T-helper 2 cell (primary cell): ENCODE data around the gene PABPN1L.

Source experiments
- DNase-seq, 5 experiments: peaks; one replicate each; pipeline versions ENCODE4 v3.0.0 to v3.0.0-alpha.2; 2012 to 2022

PABPN1L gene

DNA sequence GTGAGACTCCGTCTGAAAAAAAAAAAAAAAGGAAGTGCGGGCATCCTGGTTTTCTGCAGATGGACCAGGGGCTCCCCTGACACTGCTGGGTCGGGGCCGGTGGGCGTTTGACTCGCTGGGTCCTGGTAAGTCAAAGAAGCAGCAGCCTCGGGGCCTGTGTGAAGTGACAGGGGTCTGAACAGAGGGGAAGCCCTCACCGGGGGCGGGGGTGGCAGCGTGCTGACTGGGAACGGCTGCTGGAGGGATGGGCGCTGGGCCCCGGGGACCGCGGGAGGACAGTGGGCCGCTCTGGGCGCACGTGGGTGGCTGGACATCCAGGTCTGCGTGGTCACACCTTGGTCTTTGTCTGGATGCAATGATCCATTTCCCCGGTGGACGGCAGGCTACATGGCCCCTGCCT is 17.9 kb downstream of the PABPN1L start:
- DNase-seq: no peak

DNA sequence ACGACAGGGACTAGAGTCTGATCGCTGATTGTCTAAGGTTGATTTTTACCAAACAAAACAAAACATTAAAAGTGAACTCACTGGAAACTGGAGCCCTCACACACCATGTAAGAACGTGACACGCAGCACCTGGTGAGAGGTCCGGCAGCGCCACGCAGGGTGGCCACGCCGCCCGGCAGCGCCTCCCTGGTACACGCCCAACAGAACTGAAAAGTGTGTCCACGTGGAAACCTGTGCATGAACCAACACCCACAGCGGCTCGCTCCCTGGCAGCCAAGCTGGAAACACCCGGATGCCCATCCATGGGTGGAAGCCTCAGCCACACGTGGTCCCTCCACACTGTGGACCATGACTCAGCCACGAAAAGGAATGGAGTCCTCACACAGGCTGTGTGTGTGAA is 18.8 kb downstream of the PABPN1L start:
- DNase-seq: no peak

DNA sequence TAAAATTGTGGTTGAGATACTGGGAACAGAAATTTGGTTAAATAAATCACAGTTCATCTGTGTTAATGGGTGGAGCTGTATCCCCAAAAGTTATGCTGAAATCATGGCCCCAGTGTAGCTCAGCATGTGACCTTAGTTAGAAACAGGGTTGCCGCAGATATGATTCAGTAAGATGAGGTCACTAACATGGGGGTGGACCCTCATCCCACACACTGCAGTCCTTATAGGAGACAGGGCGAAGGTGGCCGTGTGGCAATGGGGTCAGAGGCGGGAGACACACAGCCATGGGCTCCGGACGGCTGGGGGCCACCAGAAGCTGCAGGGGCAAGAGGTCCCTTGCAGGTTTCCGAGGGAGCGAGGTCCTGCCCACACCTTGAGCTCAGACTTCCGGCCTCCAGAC is 20.4 kb downstream of the PABPN1L start:
- no peak for DNase-seq

- DNase-seq: no peak
Measured at GRCh38 chr16:88844419-88845036, 21.9 kb downstream of the PABPN1L start.

DNA sequence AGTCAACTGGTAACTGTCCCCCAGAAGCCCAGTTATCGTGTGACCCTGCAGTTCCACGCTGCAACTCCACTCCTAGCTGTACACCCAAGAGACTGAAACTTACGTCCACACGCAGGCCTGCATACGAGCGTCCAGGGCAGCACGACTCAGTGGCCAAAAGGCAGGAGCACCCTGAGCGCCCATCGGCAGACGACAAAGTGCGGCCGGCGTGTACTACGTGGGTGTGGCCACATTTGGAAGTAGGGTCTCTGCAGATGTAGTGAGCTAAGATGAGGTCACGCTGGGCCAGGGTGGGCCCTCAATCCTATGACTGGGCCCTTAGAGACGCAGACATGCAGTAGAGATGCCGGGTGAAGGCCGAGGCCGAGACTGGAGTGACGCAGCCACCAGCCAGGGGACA is 23.2 kb downstream of the PABPN1L start:
- DNase-seq: no peak

- no peak for DNase-seq
Measured at GRCh38 chr16:88842806-88843205, 23.7 kb downstream of the PABPN1L start.

DNA sequence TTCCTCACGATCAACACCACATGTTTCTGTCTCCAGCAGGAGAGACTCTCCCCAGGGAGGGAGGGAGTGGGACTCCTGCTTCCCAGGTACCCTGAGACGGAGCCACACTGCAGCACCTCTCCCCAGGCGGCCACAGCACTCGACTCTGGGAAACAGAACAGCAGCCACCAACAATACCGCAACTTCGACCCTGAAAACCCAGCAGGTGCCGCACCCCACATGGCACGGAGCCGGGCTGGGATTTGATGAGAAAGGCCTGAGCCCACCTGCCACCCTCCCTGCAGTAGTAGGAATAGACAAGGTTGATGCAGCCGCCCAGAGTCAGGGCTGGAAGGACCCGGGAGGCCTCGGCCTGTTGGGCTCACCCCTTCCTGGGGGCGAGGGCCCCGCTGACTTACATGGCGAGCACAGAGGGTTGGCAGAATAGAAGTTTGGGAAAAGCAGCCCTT is 24.1 kb downstream of the PABPN1L start:
- no peak for DNase-seq

DNA sequence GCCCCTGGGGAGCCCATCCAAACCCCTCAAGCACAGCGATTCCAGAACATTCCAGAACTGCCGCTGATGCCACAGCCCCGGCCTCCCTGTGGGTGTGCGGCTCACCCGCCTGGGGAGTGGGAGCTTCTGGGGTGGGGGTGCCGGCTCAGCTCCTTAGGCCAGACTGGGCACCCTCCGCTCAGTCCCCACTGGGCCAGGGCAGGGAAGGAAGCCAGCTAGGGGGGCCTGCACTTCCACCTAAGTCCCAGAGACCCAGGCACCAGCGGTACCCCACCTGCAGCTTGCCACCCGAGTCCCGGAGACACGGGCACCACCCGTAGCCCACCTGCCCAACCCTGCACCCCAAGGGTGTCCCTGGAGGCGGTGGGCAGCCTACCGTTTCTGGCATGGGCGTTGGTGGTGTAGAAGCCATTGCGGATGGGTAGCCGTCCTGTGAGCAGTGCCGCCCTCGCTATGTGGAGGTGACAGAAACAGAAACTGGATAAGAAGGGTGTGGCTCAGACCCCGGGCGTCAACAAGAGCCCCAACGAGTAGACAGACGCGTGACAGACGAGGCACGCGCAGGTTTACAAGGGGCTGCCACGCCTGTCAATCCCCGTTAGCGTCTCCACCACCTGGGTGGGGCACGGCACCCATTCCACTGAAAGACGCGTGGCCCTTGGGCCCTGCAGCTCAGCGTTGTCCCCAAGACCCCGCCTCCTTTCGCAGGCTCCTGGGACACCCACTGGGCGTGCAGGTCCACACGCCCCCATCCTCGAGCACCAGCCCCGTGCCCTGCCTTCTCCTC is 24.7 kb downstream of the PABPN1L start:
- peak in 1 of 5 experiments; percentile 18 for DNase-seq

DNA sequence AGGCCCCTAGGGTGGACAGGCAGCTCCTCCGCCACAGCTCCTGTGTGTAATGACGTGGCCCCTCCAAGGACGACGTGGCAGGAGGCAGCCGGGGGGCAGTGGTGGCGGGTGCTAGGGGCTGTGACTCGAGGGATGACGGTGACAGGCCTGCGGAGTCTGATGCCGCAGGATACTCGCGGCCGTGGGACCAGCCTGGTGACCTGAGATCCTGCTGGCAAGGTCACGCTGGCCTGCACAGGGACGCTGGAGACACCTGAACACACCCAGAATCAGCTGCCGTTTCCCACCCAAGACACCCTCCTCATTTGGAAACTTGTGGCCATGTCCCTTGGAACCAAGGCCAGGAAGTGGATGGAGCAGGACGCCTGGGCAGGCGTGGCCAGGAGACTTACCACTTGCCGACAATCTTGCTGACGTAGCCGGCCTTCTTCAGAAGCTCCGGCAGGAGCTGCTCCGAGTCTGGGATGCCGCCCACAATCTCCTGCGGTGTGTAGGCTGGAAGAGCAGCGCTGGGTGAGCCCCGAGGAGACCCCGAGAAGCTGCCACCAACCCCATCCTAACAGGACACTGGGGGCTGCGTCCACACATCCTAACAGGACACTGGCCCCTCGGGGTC is 25.8 kb downstream of the PABPN1L start:
- no peak for DNase-seq

DNA sequence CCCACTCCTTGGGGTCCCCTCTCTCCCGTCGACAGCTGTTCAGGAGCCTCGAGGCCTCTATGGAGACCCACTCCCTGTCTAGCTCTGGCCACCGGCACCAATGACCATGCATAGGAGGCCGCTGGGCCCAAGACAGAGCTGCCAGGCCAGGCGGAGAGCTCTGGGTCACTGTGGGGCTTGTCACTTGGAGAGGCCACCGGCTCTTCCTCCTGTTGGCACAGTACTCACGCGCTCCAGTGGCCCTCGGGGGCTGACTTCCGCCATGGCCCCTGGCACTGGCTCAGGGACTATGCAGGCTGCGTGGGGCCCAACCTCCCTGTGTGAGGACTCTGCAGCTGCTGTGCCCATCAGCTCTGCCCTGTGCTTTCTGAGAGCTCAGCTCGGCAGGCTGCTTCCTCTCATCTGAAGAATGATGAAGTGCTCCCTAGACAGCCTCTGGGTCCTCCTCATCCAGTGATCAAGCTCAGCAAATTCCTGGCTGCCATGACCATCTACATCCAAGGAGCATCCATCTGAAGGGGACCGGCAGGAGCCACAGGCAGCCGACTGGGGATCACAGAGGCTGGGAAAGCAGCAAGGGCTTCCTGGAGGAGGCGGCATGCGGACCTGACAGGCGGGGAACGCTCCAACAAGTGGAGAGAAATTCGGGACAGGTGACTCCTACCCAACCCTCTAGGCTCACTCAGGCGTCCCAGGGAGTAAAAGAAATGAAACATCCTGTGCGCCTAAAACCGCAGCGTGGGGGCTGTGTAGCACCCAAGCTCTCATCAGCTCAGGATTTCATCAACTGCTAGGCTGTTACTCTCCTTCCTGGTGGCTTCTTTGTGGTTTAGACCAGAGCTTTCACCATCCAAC is 26.5 kb downstream of the PABPN1L start:
- no peak for DNase-seq

GRCh38 chr16:88839026-88839529 is 27.4 kb downstream of the PABPN1L start:
- no peak for DNase-seq

- no peak for DNase-seq
Measured at GRCh38 chr16:88838566-88838965, 27.9 kb downstream of the PABPN1L start.

- DNase-seq: no peak
Measured at GRCh38 chr16:88837806-88838205, 28.7 kb downstream of the PABPN1L start.

DNA sequence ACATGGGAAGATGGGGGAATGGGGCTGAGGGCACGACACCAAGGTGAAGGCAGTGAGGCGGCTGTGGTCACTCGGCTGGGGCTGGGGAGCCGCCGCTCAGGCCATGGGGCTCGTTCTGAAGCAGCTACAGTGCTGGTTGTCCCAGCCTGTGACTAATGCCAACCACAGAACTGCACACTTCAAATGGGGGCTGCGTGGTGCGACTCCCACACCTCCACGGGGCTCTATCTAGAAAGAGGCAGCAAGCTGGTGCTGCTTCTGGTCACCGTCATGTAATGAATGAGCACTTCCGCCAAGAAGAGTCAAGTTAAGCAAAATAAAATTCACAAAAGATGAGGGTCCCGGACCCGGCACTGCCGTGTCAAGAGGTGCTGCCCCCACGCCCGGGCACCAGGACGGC is 29.7 kb downstream of the PABPN1L start:
- no peak for DNase-seq

- no peak for DNase-seq
Measured at GRCh38 chr16:88835818-88836217, 30.6 kb downstream of the PABPN1L start.

DNA sequence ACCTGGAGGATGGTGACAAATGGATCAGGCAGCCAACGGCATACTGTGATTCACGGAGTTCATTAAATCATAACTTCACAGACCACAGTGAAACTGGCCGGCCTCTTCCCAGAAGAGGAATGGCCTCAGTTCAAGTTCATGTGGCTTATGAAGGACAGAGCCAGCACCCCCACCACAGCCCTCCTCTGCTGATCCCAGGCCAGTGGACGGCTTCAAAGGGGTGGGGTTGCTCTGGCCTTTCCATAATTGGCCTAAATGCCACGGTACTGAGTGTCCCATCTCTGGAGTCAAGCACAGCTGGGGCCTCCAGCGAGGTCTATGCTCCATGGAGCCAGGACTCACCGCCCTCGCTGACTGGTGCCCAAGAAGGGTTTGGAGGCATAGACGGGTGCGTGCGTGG is 31.1 kb downstream of the PABPN1L start:
- DNase-seq: no peak

DNA sequence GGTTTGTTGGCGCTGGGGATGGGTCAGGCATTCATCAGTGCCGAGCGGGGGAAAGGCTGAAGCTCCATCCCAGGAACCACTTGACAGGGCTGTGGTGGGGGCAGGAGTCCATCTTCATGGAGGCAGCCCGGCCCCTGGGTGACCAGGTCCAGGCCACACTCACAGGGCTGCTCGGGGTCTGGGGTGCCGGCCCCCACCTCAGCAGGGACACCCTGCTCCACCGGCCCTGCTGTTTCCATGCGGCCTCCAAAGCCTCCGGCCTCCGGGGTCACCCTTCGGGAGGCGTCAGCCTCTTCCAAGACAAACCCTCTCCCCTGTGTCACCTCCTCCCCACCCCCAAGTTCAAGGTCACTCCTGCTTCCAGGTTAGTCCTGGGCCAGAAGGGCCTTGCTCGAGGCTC is 31.8 kb downstream of the PABPN1L start:
- no peak for DNase-seq

GRCh38 chr16:88833086-88833485 is 33.4 kb downstream of the PABPN1L start:
- no peak for DNase-seq

- no peak for DNase-seq
Measured at GRCh38 chr16:88831838-88832237, 34.6 kb downstream of the PABPN1L start.

DNA sequence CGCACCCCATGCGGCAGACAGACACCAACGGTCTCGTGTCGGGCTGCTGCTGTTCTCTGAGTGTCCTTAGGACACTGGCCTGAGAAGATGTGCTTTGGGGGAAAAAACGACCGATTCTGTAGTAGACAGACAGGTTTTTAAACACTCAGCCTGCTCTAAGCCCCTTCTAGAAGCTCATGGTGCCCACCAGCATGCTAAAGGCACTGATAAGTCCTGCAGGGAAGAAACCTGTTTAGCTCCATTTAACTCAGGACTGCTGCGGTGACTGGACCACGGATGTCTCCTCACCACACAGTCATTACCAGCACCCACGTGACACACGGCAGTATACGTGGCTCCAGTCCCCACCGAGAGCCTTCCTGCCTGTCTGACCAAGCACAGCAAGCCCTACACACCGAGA is 35.7 kb downstream of the PABPN1L start:
- no peak for DNase-seq

DNA sequence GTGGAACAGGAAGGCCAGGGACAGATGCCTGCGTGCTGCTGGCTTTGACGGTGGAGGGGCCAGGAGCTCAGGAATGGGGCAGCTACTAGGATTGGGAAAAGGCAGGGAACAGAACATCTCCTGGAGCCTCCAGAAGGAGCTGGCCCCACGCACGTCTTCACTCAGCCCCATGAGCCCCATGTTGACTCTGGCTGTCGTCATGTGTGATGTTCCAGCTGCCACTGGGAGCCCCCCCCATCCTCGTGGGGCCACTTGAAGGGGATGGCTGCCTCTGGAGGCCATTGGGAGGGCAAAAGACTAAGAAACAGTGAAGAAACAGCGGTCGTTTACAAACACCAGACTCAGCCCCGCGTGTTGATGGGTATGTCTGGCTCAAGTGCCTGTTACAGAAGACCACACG is 36.2 kb downstream of the PABPN1L start:
- DNase-seq: no peak

GRCh38 chr16:88828711-88829110 is 37.7 kb downstream of the PABPN1L start:
- no peak for DNase-seq

GRCh38 chr16:88827727-88828126 is 38.7 kb downstream of the PABPN1L start:
- DNase-seq: no peak
